NCI-H526 (cell line): ENCODE measurements around the gene UGT2B28.
"Not testable (repeated sequence)": the region's sequence is repeated elsewhere in the genome, so short reads cannot be mapped to it uniquely, and the experiment has no call there.

Experiments
- DNase-seq, 2 experiments: peaks; one replicate each; lab custom pipeline; 2025; lab: John Stamatoyannopoulos, UW

Gene UGT2B28

GRCh38 chr4:69280081-69280480, at the start of gene UGT2B28:
Gene UGT2B28 (plus strand): TSS chr4:69280475. CDS start chr4:69280501, 26 bp downstream.
- DNase-seq, result not testable (repeated sequence)

- no peak for DNase-seq
These were observed 41.2 kb upstream of the UGT2B28 start for GRCh38 chr4:69239092-69239491.

- DNase-seq, result peak; percentile 85 to 92
These were observed 40.6 kb upstream of the UGT2B28 start for GRCh38 chr4:69239557-69240168.

- not testable (repeated sequence) for DNase-seq
These were observed 39.5 kb upstream of the UGT2B28 start for GRCh38 chr4:69240787-69241186.

- not testable (repeated sequence) for DNase-seq
These were observed 38.5 kb upstream of the UGT2B28 start for GRCh38 chr4:69241746-69242145.

- DNase-seq, result not testable (repeated sequence)
These were observed 37.6 kb upstream of the UGT2B28 start for GRCh38 chr4:69242562-69243240.

- not testable (repeated sequence) for DNase-seq
These were observed 29.4 kb upstream of the UGT2B28 start for GRCh38 chr4:69250884-69251283.

GRCh38 chr4:69253147-69253772, 27.0 kb upstream of the UGT2B28 start:
- DNase-seq, result not testable (repeated sequence)

- DNase-seq, result peak in 1 of 2 experiments; percentile 5
These were observed 11.7 kb upstream of the UGT2B28 start for GRCh38 chr4:69268612-69269011.

GRCh38 chr4:69296356-69296755, 16.1 kb downstream of the UGT2B28 start:
- not testable (repeated sequence) for DNase-seq

- not testable (repeated sequence) for DNase-seq
These were observed 28.3 kb downstream of the UGT2B28 start for GRCh38 chr4:69308426-69309033.

- not testable (repeated sequence) for DNase-seq
These were observed 29.3 kb downstream of the UGT2B28 start for GRCh38 chr4:69309549-69310076.

GRCh38 chr4:69310262-69310661, 30.0 kb downstream of the UGT2B28 start:
- not testable (repeated sequence) for DNase-seq

GRCh38 chr4:69317669-69318298, 37.5 kb downstream of the UGT2B28 start:
- peak; percentile 11 to 44 for DNase-seq

- peak in 1 of 2 experiments; percentile 37 for DNase-seq
These were observed 41.0 kb downstream of the UGT2B28 start for GRCh38 chr4:69321153-69321729.

GRCh38 chr4:69322055-69322454, 41.8 kb downstream of the UGT2B28 start:
- DNase-seq, result no peak

GRCh38 chr4:69323284-69323683, 43.0 kb downstream of the UGT2B28 start:
- DNase-seq, result no peak

GRCh38 chr4:69330345-69331047, 50.2 kb downstream of the UGT2B28 start:
- DNase-seq, result no peak

- DNase-seq, result not testable (repeated sequence)
These were observed 51.0 kb downstream of the UGT2B28 start for GRCh38 chr4:69331304-69331703.

GRCh38 chr4:69335485-69335884, 55.2 kb downstream of the UGT2B28 start:
- DNase-seq, result not testable (repeated sequence)

GRCh38 chr4:69343114-69343513, 62.8 kb downstream of the UGT2B28 start:
- not testable (repeated sequence) for DNase-seq
